ENCODE results near the gene RTL10.

DNA sequence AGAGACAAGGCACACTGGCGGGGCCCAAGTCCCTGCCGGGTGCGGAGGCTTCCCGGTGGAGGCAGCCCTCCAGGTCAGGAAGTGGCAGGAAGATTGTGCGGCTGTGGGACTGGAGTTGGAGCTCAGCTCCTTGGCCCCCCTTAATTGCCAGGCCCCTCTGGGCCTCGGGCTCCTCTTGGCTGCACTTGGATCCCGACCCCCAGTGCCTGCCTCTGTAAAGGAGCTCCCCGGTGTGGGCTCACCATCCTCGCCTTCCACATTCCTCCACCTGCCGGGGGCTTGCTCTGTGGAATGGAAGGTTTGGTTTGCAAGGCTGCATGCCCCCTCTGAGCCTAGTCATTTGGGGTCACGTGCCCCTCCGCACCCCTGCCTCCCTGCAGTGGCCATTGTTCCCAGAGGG lies 48.8 kb upstream of the RTL10 start:
- TF ChIP-seq CTCF (optimal IDR thresholded peaks at IDR 0.05 in 1 of 3, IDR thresholded peaks at IDR 0.05 in 1 of 3, conservative IDR thresholded peaks at IDR 0.05 in 1 of 3; ENCODE audit: extremely low read depth in 1 of 3, insufficient read depth in 2 of 3, low read length in 3 of 3): no peak
- TF ChIP-seq EZH2 (IDR thresholded peaks at IDR 0.05; ENCODE audit: low read length): no peak
